H9 (cell line): ENCODE measurements around the gene INSR. TPM values are rescaled to one million over a fixed set of nuclear protein-coding genes. Genes with fewer than 3 reads are reported as not detected.

ENCODE experiments used
- DNase-seq: peaks from one replicate; pipeline ENCODE4 v3.0.0-alpha.2; 2017
- H2AFZ ChIP-seq: one replicate; pipeline ENCODE4 v1.6.1; 2013; ENCODE audit warnings: mild to moderate bottlenecking, low read length, control low read depth, moderate library complexity
- H2AK5ac ChIP-seq: 2 replicates; pipeline ENCODE4 v1.6.1; 2013; ENCODE audit warnings: low read length, control low read depth, mixed read lengths; ENCODE audit not compliant: insufficient read length
- H2BK120ac ChIP-seq: one replicate; pipeline ENCODE4 v1.6.1; 2013; ENCODE audit warnings: low read depth, mild to moderate bottlenecking, low read length, control low read depth, inconsistent platforms; ENCODE audit not compliant: poor library complexity, severe bottlenecking
- H2BK12ac ChIP-seq: 2 replicates; pipeline ENCODE4 v1.6.1; 2013; ENCODE audit warnings: low read length, control low read depth, mixed read lengths, low read depth; ENCODE audit not compliant: insufficient read length
- H2BK15ac ChIP-seq: 2 replicates; pipeline ENCODE4 v1.6.1; 2013; ENCODE audit warnings: low read depth, low read length, control low read depth
- H2BK20ac ChIP-seq: one replicate; pipeline ENCODE4 v1.6.1; 2013; ENCODE audit warnings: low read depth, mild to moderate bottlenecking, low read length, control low read depth, inconsistent platforms; ENCODE audit not compliant: poor library complexity, severe bottlenecking
- H2BK5ac ChIP-seq: 2 replicates; pipeline ENCODE4 v1.6.1; 2013; ENCODE audit warnings: low read length, control low read depth, mixed read lengths; ENCODE audit not compliant: insufficient read length
- H3K14ac ChIP-seq: 2 replicates; pipeline ENCODE4 v1.6.1; 2013; ENCODE audit warnings: low read length, control low read depth; ENCODE audit not compliant: insufficient read depth
- H3K18ac ChIP-seq: 2 replicates; pipeline ENCODE4 v1.6.1; 2013; ENCODE audit warnings: low read depth, mild to moderate bottlenecking, mixed read lengths, low read length, control low read depth; ENCODE audit not compliant: insufficient read length
- H3K23ac ChIP-seq: 2 replicates; pipeline ENCODE4 v1.6.1; 2013; ENCODE audit warnings: low read length, control low read depth, mixed read lengths, low read depth; ENCODE audit not compliant: insufficient read length
- H3K23me2 ChIP-seq: 2 replicates; pipeline ENCODE4 v1.6.1; 2013; ENCODE audit warnings: low read depth, mild to moderate bottlenecking, mixed read lengths, low read length, control low read depth; ENCODE audit not compliant: insufficient read length, poor library complexity, severe bottlenecking
- H3K27ac ChIP-seq: 2 replicates; pipeline ENCODE4 v1.5.1; 2013; ENCODE audit warnings: low read length, control low read depth, mixed read lengths, low read depth; ENCODE audit not compliant: insufficient read length
- H3K27me3 ChIP-seq: 2 replicates; pipeline ENCODE4 v1.6.1; 2013; ENCODE audit warnings: low read length, control low read depth, inconsistent platforms; ENCODE audit not compliant: insufficient read depth
- H3K4ac ChIP-seq: 2 replicates; pipeline ENCODE4 v1.6.1; 2013; ENCODE audit warnings: low read depth, mild to moderate bottlenecking, control low read depth, inconsistent platforms, low read length, moderate library complexity
- H3K4me1 ChIP-seq: 2 replicates; pipeline ENCODE4 v1.6.1; 2013; ENCODE audit warnings: low read length, control low read depth, inconsistent platforms; ENCODE audit not compliant: insufficient read depth
- H3K4me2 ChIP-seq: 2 replicates; pipeline ENCODE4 v1.6.1; 2013; ENCODE audit warnings: low read length, control low read depth, mixed read lengths; ENCODE audit not compliant: insufficient read length, insufficient read depth
- H3K56ac ChIP-seq: 2 replicates; pipeline ENCODE4 v1.6.1; 2013; ENCODE audit warnings: low read depth, mild to moderate bottlenecking, mixed read lengths, low read length, control low read depth; ENCODE audit not compliant: insufficient read length
- H3K79me1 ChIP-seq: 2 replicates; pipeline ENCODE4 v1.6.1; 2013; ENCODE audit warnings: low read depth, mild to moderate bottlenecking, moderate library complexity, low read length, control low read depth, inconsistent platforms; ENCODE audit not compliant: insufficient read depth, poor library complexity, severe bottlenecking
- H3K79me2 ChIP-seq: 2 replicates; pipeline ENCODE4 v1.6.1; 2013; ENCODE audit warnings: low read length, control low read depth, inconsistent platforms; ENCODE audit not compliant: insufficient read depth
- H3K9ac ChIP-seq: 2 replicates; pipeline ENCODE4 v1.6.1; 2013; ENCODE audit warnings: low read length, control low read depth, mixed read lengths; ENCODE audit not compliant: insufficient read length; ENCODE audit errors: extremely low read depth
- H3K9me3 ChIP-seq: one replicate; pipeline ENCODE4 v1.6.1; 2013; ENCODE audit warnings: low read depth, low read length, inconsistent platforms; ENCODE audit not compliant: control insufficient read depth
- H3T11ph ChIP-seq: one replicate; pipeline ENCODE4 v1.6.1; 2013; ENCODE audit warnings: mild to moderate bottlenecking, low read length, control low read depth, inconsistent platforms
- H4K20me1 ChIP-seq: one replicate; pipeline ENCODE4 v1.6.1; 2013; ENCODE audit not compliant: control insufficient read depth, insufficient read length, insufficient read depth
- H4K5ac ChIP-seq: 2 replicates; pipeline ENCODE4 v1.6.1; 2013; ENCODE audit warnings: low read depth, mild to moderate bottlenecking, mixed read lengths, low read length, control low read depth; ENCODE audit not compliant: insufficient read length
- H4K8ac ChIP-seq: replicated peaks from 2 replicates; pipeline ENCODE4 v1.6.1; 2013; ENCODE audit warnings: low read length, control low read depth, mixed read lengths, low read depth; ENCODE audit not compliant: insufficient read length
- H4K91ac ChIP-seq: 2 replicates; pipeline ENCODE4 v1.6.1; 2013; ENCODE audit warnings: low read depth, mild to moderate bottlenecking, moderate library complexity, mixed read lengths, low read length, control low read depth; ENCODE audit not compliant: insufficient read length
- H3K27ac Mint-ChIP-seq, 3 experiments: 2 replicates in 2 of 3; 3 replicates in 1 of 3; pipeline ENCODE4 v1.8.0; 2020 to 2021; ENCODE audit warnings: mixed read lengths in 3 of 3, mild to moderate bottlenecking in 1 of 3, moderate library complexity in 1 of 3
- H3K27me3 Mint-ChIP-seq: 2 replicates; pipeline ENCODE4 v1.8.0; 2021; ENCODE audit warnings: low read depth, mild to moderate bottlenecking, moderate library complexity, mixed read lengths
- H3K36me3 Mint-ChIP-seq, 3 experiments: 2 replicates in 2 of 3; 3 replicates in 1 of 3; pipeline ENCODE4 v1.8.0; 2020 to 2021; ENCODE audit warnings: low read depth in 3 of 3, mixed read lengths in 3 of 3; ENCODE audit not compliant: insufficient read depth in 1 of 3
- H3K4me1 Mint-ChIP-seq, 2 experiments: 2 replicates each; pipeline ENCODE4 v1.8.0; 2020; ENCODE audit warnings: mixed read lengths in 2 of 2
- H3K4me3 Mint-ChIP-seq, 2 experiments: 2 replicates in 1 of 2; 3 replicates in 1 of 2; pipeline ENCODE4 v1.8.0; 2020 to 2021; ENCODE audit warnings: mild to moderate bottlenecking in 2 of 2, mixed read lengths in 2 of 2, moderate library complexity in 1 of 2
- H3K9me3 Mint-ChIP-seq, 2 experiments: 2 replicates in 1 of 2; 3 replicates in 1 of 2; pipeline ENCODE4 v1.8.0; 2020; ENCODE audit warnings: mild to moderate bottlenecking in 2 of 2, mixed read lengths in 2 of 2, moderate library complexity in 1 of 2
- WGBS: extraction: QIAGEN DNeasy Blood & Tissue Kit; methylation state at CpG from one replicate; pipeline ENCODE4 v1.1.7; 2013; ENCODE audit warnings: missing lambda C conversion rate, low lambda C conversion rate, mixed read lengths; ENCODE audit not compliant: insufficient read length; ENCODE audit errors: extremely low coverage; 5-methylcytosine and 5-hydroxymethylcytosine counted together
- total RNA-seq: library from RNA; stranded (reverse); gene quantifications from 2 replicates; pipeline ENCODE4 v1.2.1, GENCODE V29; 2021
- TF ChIP-seq, protein P1 (sequence below): fragments of 200-600 bp; sonication (generic); conservative IDR thresholded peaks from 3 replicates; pipeline ENCODE4 v1.8.0; 2021; ENCODE audit warnings: antibody characterized with exemption, mild to moderate bottlenecking

The INSR gene
- total RNA-seq, 1 experiment from 2014 or later, result 39.8 TPM

DNA sequence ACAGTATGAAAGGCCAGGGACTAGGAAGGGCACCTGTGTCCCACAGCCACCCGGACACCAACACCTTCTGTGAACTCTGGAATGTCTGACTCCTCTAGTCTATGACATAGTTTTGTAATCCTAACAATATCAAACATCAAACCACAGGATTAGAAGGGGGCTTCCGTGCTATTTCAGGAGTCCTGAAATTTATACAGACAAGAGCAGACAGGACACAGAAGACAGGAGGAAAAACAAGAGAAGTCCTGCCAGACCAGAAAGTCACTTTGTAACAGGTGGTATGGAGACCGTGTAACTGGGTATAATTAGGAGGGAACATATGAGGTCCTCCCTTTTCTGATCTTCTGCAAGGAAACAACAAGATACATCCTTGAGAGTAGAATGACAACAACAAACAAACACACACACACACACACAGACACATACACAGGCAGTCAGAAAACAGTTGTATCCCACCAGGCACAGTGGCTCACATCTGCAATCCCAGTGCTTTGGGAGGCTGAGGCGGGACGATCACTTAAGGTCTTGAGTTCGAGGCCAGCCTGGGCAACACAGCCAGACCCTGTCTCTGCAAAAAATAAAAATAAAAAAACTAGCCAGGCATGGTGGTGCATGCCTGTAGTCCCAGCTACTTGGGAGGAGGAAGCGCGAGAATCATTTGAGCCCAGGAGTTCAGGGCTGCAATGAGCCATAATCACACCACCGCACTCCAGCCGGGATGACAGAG, 13.1 kb downstream of the INSR start:
- no peak overlapping the region for H3K27ac ChIP-seq
- no peak overlapping the region for H4K8ac ChIP-seq
- H2AFZ ChIP-seq, result no peak overlapping the region
- no peak overlapping the region for H2BK20ac ChIP-seq
- no peak overlapping the region for H3K18ac ChIP-seq
- H4K91ac ChIP-seq, result no peak overlapping the region
- H2BK15ac ChIP-seq, result no peak overlapping the region
- H3K56ac ChIP-seq, result no peak overlapping the region
- no peaks in the 10 kb centered on the region for H3K4me1 ChIP-seq
- H3K4me2 ChIP-seq, result no peak overlapping the region
- H3K27ac Mint-ChIP-seq, result peak overlapping the region in 1 of 3 experiments; percentile 13; a peak in 3 of 7 replicates
- TF ChIP-seq, protein P1, sequence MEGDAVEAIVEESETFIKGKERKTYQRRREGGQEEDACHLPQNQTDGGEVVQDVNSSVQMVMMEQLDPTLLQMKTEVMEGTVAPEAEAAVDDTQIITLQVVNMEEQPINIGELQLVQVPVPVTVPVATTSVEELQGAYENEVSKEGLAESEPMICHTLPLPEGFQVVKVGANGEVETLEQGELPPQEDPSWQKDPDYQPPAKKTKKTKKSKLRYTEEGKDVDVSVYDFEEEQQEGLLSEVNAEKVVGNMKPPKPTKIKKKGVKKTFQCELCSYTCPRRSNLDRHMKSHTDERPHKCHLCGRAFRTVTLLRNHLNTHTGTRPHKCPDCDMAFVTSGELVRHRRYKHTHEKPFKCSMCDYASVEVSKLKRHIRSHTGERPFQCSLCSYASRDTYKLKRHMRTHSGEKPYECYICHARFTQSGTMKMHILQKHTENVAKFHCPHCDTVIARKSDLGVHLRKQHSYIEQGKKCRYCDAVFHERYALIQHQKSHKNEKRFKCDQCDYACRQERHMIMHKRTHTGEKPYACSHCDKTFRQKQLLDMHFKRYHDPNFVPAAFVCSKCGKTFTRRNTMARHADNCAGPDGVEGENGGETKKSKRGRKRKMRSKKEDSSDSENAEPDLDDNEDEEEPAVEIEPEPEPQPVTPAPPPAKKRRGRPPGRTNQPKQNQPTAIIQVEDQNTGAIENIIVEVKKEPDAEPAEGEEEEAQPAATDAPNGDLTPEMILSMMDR, result no peak
- no peaks in the 10 kb centered on the region for H3K9me3 ChIP-seq
- H3K14ac ChIP-seq, result no peak overlapping the region
- H3K36me3 Mint-ChIP-seq, result peaks cover 0 to 10% (median 5%) of the 10 kb centered on the region in 3 experiments; a peak in 4 of 7 replicates
- peaks cover 6 to 12% of the 10 kb centered on the region in 2 experiments for H3K4me1 Mint-ChIP-seq
- no peak overlapping the region for H2BK5ac ChIP-seq
- H3K9ac ChIP-seq, result no peak overlapping the region
- H2AK5ac ChIP-seq, result no peak overlapping the region
- no peaks in the 10 kb centered on the region; a peak in 1 of 5 replicates for H3K9me3 Mint-ChIP-seq
- H3K4ac ChIP-seq, result no peak overlapping the region
- DNase-seq, result no peak
- WGBS, result no CpG with 5 or more reads among the region's 10 CpGs
- no peaks in the 10 kb centered on the region for H3K23me2 ChIP-seq
- no peak overlapping the region for H3K4me3 Mint-ChIP-seq
- H3K27me3 Mint-ChIP-seq, result no peaks in the 10 kb centered on the region
- H2BK12ac ChIP-seq, result no peak overlapping the region
- no peaks in the 10 kb centered on the region for H3K27me3 ChIP-seq
- H3K79me1 ChIP-seq, result no peaks in the 10 kb centered on the region
- no peak overlapping the region for H2BK120ac ChIP-seq
- H3K79me2 ChIP-seq, result no peaks in the 10 kb centered on the region; the same call in 1 of the 2 replicates
- H3K23ac ChIP-seq, result no peak overlapping the region
- no peaks in the 10 kb centered on the region for H4K20me1 ChIP-seq
- no peak overlapping the region for H3T11ph ChIP-seq
- H4K5ac ChIP-seq, result no peak overlapping the region
